ENCODE measurements around the gene NPHP4. TPM values are rescaled to one million over a fixed set of nuclear protein-coding genes. Genes with fewer than 3 reads are reported as not detected.

Gene NPHP4
- total RNA-seq, 1 donor from 2014 or later: 16.1 TPM

DNA sequence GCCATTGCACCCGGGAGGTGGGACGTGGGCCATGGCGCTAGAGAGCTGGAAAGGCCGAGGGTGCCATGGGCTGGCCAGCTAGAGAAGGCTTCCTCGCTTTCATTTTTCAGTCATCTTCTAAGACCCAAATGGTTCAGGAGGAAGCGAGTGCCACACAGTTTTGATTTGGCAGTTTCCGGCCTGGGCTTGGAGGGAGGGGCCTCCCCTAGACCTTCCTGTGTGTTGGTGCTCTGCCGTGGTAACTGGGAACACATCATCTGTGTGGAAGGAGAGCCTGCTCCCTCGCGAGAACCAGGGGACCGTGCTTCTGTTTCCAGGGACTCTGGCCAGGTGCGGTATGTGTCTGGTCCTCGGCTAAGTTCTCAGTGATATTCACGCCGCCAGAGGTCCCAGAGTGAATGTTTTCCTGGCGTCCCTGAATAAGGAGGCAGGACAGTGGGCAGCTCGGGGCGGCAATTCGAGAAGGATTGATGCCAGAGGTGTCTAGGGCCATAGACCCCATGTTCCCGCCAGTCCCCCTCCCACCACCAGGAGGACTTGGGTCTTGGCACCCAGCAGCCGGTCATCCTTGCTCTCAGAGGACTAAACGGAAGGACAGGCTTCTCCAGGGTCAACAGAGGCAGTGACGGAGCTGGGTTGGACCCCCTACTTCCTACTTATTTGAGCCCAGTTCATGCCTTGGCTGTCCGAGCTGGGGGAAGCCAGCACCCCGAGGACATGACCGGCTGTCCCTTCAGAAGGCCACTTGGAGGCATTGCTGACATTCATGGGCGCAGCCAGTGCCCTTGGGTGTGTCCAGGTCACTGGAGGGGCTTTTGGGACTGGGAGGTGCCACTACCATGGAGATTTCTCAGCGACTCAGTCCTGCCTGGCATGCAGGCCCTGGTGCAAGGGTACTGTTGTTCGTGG, 2.7 kb upstream of the NPHP4 start:
- ATAC-seq (no peak), DNase-seq (peak; percentile 45)
- H3K9me3 ChIP-seq: no peaks in the 10 kb centered on the region
- no peak overlapping the region for H3K27ac ChIP-seq
- intact Hi-C loops (cut with DNase I): no loop called here
- H3K4me1 ChIP-seq: peaks cover 28% of the 10 kb centered on the region
- TF ChIP-seq, protein P1, sequence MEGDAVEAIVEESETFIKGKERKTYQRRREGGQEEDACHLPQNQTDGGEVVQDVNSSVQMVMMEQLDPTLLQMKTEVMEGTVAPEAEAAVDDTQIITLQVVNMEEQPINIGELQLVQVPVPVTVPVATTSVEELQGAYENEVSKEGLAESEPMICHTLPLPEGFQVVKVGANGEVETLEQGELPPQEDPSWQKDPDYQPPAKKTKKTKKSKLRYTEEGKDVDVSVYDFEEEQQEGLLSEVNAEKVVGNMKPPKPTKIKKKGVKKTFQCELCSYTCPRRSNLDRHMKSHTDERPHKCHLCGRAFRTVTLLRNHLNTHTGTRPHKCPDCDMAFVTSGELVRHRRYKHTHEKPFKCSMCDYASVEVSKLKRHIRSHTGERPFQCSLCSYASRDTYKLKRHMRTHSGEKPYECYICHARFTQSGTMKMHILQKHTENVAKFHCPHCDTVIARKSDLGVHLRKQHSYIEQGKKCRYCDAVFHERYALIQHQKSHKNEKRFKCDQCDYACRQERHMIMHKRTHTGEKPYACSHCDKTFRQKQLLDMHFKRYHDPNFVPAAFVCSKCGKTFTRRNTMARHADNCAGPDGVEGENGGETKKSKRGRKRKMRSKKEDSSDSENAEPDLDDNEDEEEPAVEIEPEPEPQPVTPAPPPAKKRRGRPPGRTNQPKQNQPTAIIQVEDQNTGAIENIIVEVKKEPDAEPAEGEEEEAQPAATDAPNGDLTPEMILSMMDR (IDR thresholded peaks at IDR 0.05): no peak
- no peaks in the 10 kb centered on the region for H3K36me3 ChIP-seq
- no peaks in the 10 kb centered on the region for H3K27me3 ChIP-seq (ENCODE audit: low read depth)
- H3K4me3 ChIP-seq: peak overlapping the region; percentile 13

- ATAC-seq (no peak), DNase-seq (peak; percentile 58)
- Histone ChIP-seq H3K27me3 (ENCODE audit: low read depth) (no peaks in the 10 kb centered on the region), H3K36me3 (no peaks in the 10 kb centered on the region), H3K4me3 (peak overlapping the region; percentile 91), H3K27ac (peak overlapping the region; percentile 46), H3K4me1 (peaks cover 28% of the 10 kb centered on the region), H3K9me3 (no peaks in the 10 kb centered on the region)
- TF ChIP-seq, protein P1 (IDR thresholded peaks at IDR 0.05): no peak
- intact Hi-C loops (cut with DNase I): no loop called here
These were observed 1.6 kb upstream of the NPHP4 start for GRCh38 chr1:5993556-5994491.

GRCh38 chr1:5992814-5993555, 760 bp upstream of the NPHP4 start:
- TF ChIP-seq, protein P1 (IDR thresholded peaks at IDR 0.05): no peak
- Histone ChIP-seq H3K9me3 (no peaks in the 10 kb centered on the region), H3K36me3 (no peaks in the 10 kb centered on the region), H3K4me3 (peak overlapping the region; percentile 91), H3K27me3 (ENCODE audit: low read depth) (no peaks in the 10 kb centered on the region), H3K27ac (peak overlapping the region; percentile 94), H3K4me1 (peaks cover 28% of the 10 kb centered on the region)
- intact Hi-C loops (cut with DNase I): no loop called here
- ATAC-seq: peak in 1 of 2 donors; percentile 15
- DNase-seq: peak; percentile 47

DNA sequence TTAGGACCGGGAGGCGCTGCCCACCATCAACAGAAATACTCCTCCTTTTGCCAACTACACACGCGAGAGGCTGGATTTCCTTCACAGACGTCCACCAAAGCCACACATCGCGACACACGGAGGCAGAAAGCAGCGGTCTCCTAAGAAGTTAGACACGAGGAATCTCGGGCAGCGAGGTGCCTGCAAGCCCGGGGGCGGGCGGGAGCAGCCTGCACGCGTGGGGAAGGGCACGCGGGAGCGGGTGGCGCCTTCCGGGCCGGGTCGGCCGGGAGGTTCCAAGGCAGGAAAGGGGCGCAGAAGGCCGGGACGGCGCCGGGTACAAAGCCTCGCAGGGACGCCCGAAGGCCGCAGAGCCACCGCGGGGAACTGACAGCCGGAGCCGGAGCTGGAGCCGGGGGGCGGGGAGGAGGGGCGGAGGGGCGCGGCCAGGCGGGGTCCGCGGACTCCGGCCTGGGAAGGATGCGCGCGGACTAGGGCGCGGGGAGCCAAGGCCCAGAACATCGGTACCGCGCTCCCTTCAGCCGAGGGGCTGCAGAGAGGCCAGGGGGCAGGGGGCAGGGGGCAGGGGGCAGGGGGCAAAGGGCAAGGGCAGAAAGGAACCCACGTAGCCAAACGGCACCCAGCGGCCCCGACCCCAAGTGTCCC, 722 bp downstream of the NPHP4 start:
- peak overlapping the region; percentile 94 for H3K27ac ChIP-seq
- peak overlapping the region; percentile 91 for H3K4me3 ChIP-seq
- DNase-seq (peak; percentile 71), ATAC-seq (peak; percentile 47 to 70)
- intact Hi-C loops (cut with DNase I): no loop called here
- no peaks in the 10 kb centered on the region for H3K36me3 ChIP-seq
- H3K4me1 ChIP-seq: peaks cover 28% of the 10 kb centered on the region
- TF ChIP-seq, protein P1 (IDR thresholded peaks at IDR 0.05): no peak
- no peaks in the 10 kb centered on the region for H3K27me3 ChIP-seq (ENCODE audit: low read depth)
- no peaks in the 10 kb centered on the region for H3K9me3 ChIP-seq
